Thyroid gland (tissue), 4 donors: ENCODE results near the gene FIP1L1. TPM values are rescaled to one million over a fixed set of nuclear protein-coding genes. Genes with fewer than 3 reads are reported as not detected.
A peak's percentile ranks its signal among the peaks of the same experiment; 100 is the strongest.

Experiments used
- DNase-seq, 2 donors: peaks; one replicate each; pipeline ENCODE4 v3.0.0-alpha.2; 2019
- H3K27ac ChIP-seq, 3 donors: fragments of 200-600 bp; sonication (generic); 1 replicate in 2 of 3; 2 replicates in 1 of 3; pipeline ENCODE4 v1.5.1; 2016 to 2019; ENCODE audit warnings: mild to moderate bottlenecking in 1 of 3, moderate library complexity in 1 of 3
- H3K27me3 ChIP-seq: fragments of 200-600 bp; sonication (generic); one replicate; pipeline ENCODE4 v1.5.1; 2019
- H3K36me3 ChIP-seq, 2 donors: fragments of 200-600 bp; sonication (generic); one replicate each; pipeline ENCODE4 v1.5.1; 2016 to 2019
- H3K4me1 ChIP-seq, 2 donors: fragments of 200-600 bp; sonication (generic); one replicate each; pipeline ENCODE4 v1.5.1; 2017 to 2019
- H3K4me3 ChIP-seq, 3 donors: fragments of 200-600 bp; sonication (generic); replicated peaks in 1 of 3; 1 replicate in 2 of 3; 2 replicates in 1 of 3; pipeline ENCODE4 v1.5.1; 2016; ENCODE audit warnings: mild to moderate bottlenecking in 1 of 3
- H3K9me3 ChIP-seq: fragments of 200-600 bp; sonication (generic); one replicate; pipeline ENCODE4 v1.5.1; 2017
- CTCF ChIP-seq, 6 experiments: fragments of 200-600 bp in 3 of 6; fragments of 450-650 bp in 3 of 6; sonication (generic) in 3 of 6; IDR thresholded peaks; one replicate each; pipeline ENCODE4 v1.5.1; 2016 to 2019; ENCODE audit warnings: antibody characterized with exemption in 6 of 6, mild to moderate bottlenecking in 2 of 6, inconsistent platforms in 1 of 6, moderate library complexity in 1 of 6
- POLR2A ChIP-seq, 2 donors: fragments of 450-650 bp; IDR thresholded peaks; one replicate each; pipeline ENCODE4 v1.6.1; 2017; ENCODE audit warnings: antibody characterized with exemption in 2 of 2, mild to moderate bottlenecking in 2 of 2, moderate library complexity in 1 of 2
- WGBS, 2 donors: methylation state at CpG; one replicate each; pipeline ENCODE4 v1.1.5; 2017; 5-methylcytosine and 5-hydroxymethylcytosine counted together
- intact Hi-C: fragments of 100-400 bp; cut with DNase I; formaldehyde crosslinking; loops from one replicate; pipeline ENCODE4 v1.15.1; 2023
- total RNA-seq, 4 donors: library from RNA; depleted of rRNA; stranded (reverse); fragments of >200 nt; gene quantifications; one replicate each; pipeline ENCODE4 v1.2.3, GENCODE V29; 2016

Gene FIP1L1
- total RNA-seq, 4 donors from 2014 or later, result 55.4 to 66.1 (median 59.1) TPM

- H3K9me3 ChIP-seq, result no peaks in the 10 kb centered on the region
- H3K27ac ChIP-seq, result peak overlapping the region; percentile 60 to 82 (median 81)
- TF ChIP-seq CTCF (IDR thresholded peaks at IDR 0.05), result no peak
- TF ChIP-seq POLR2A (IDR thresholded peaks at IDR 0.05), result no peak
- no peak overlapping the region for H3K4me3 ChIP-seq
- H3K36me3 ChIP-seq, result no peaks in the 10 kb centered on the region
- intact Hi-C loops, result loop anchor here (10.0 kb wide), 1 partner anchor 76 kb away; no protein-coding TSS in a partner anchor
- 80 to 96% methylated on average over 2 of the region's 2 CpGs for WGBS, 2 donors
- H3K4me1 ChIP-seq, result peaks cover 14 to 23% of the 10 kb centered on the region in 2 donors
- DNase-seq, result no peak
- no peaks in the 10 kb centered on the region for H3K27me3 ChIP-seq
Observed at GRCh38 chr4:53498706-53499105, 121.3 kb downstream of the FIP1L1 start.

- no peak for DNase-seq
- Histone ChIP-seq H3K4me1 (peaks cover 14 to 23% of the 10 kb centered on the region in 2 donors), H3K36me3 (no peaks in the 10 kb centered on the region), H3K9me3 (no peaks in the 10 kb centered on the region), H3K4me3 (no peak overlapping the region), H3K27ac (peak overlapping the region in 1 of 3 donors; percentile 82), H3K27me3 (no peaks in the 10 kb centered on the region)
- WGBS, 2 donors, result 100% methylated on average over 1 of the region's 1 CpG
- intact Hi-C loops, result loop anchor here (10.0 kb wide), 1 partner anchor 75 kb away; no protein-coding TSS in a partner anchor
- TF ChIP-seq POLR2A (IDR thresholded peaks at IDR 0.05), result no peak
- no peak for TF ChIP-seq CTCF (IDR thresholded peaks at IDR 0.05)
Observed at GRCh38 chr4:53499791-53500190, 122.3 kb downstream of the FIP1L1 start.

GRCh38 chr4:53500546-53500945 is 123.1 kb downstream of the FIP1L1 start:
- intact Hi-C loops, result no loop called here
- WGBS, 2 donors, result 91 to 94% methylated on average over 2 of the region's 2 CpGs

GRCh38 chr4:53501561-53501960 is 124.1 kb downstream of the FIP1L1 start:
- no peaks in the 10 kb centered on the region for H3K9me3 ChIP-seq
- WGBS, 2 donors, result 96 to 99% methylated on average over 4 of the region's 4 CpGs
- intact Hi-C loops, result no loop called here
- no peak for TF ChIP-seq CTCF (IDR thresholded peaks at IDR 0.05)
- no peak for TF ChIP-seq POLR2A (IDR thresholded peaks at IDR 0.05)
- no peak overlapping the region for H3K4me3 ChIP-seq
- no peaks in the 10 kb centered on the region for H3K36me3 ChIP-seq
- DNase-seq, result no peak
- H3K4me1 ChIP-seq, result peaks cover 14 to 23% of the 10 kb centered on the region in 2 donors
- no peak overlapping the region for H3K27ac ChIP-seq
- H3K27me3 ChIP-seq, result no peaks in the 10 kb centered on the region

More at GRCh38 chr4:53500546-53500945, 123.1 kb downstream of the FIP1L1 start:
- H3K4me3 ChIP-seq, result no peak overlapping the region
- TF ChIP-seq POLR2A (IDR thresholded peaks at IDR 0.05), result no peak
- TF ChIP-seq CTCF (IDR thresholded peaks at IDR 0.05), result no peak
- no peak for DNase-seq
- H3K9me3 ChIP-seq, result no peaks in the 10 kb centered on the region
- H3K36me3 ChIP-seq, result no peaks in the 10 kb centered on the region
- H3K27me3 ChIP-seq, result no peaks in the 10 kb centered on the region
- peaks cover 14 to 23% of the 10 kb centered on the region in 2 donors for H3K4me1 ChIP-seq
- no peak overlapping the region for H3K27ac ChIP-seq

GRCh38 chr4:53502094-53502493 is 124.7 kb downstream of the FIP1L1 start:
- intact Hi-C loops, result no loop called here
- no peak for DNase-seq
- Histone ChIP-seq H3K36me3 (no peaks in the 10 kb centered on the region), H3K27me3 (no peaks in the 10 kb centered on the region), H3K4me1 (peaks cover 13 to 20% of the 10 kb centered on the region in 2 donors), H3K9me3 (no peaks in the 10 kb centered on the region), H3K4me3 (no peak overlapping the region), H3K27ac (no peak overlapping the region)
- TF ChIP-seq CTCF (IDR thresholded peaks at IDR 0.05), result no peak
- no peak for TF ChIP-seq POLR2A (IDR thresholded peaks at IDR 0.05)
- 90 to 91% methylated on average over 1 of the region's 1 CpG for WGBS, 2 donors
